ENCODE results near the gene NADK.

Gene NADK

GRCh38 chr1:1761504-1762376 lies 16.5 kb downstream of the NADK start:
- Histone ChIP-seq H3K4me1 (ENCODE audit: insufficient read depth, low read length) (no peaks in the 10 kb centered on the region), H3K36me3 (ENCODE audit: insufficient read depth, low read length) (peaks cover 7% of the 10 kb centered on the region), H3K9me3 (ENCODE audit: control insufficient read depth, insufficient read depth, low read length) (no peaks in the 10 kb centered on the region), H3K9ac (ENCODE audit: low read depth, low read length) (no peak overlapping the region)

DNA sequence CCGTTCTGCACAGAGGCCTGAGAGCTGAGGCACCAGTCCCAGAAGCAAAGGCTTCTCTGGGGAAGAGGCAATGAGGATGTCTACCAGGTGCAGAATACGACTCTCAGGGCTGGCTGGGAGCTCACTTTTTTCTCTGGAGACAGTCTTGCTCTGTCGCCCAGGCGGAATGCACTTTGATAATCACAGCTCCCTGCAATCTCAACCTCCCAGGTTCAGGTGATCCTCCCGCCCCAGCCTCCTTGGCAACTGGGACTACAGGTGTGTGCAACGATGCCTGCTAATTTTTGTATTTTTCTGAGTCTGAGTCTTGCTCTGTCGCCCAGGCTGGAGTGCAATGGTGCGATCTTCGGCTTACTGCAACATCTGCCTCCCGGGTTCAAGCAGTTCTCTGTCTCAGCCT lies 17.6 kb downstream of the NADK start:
- no peak overlapping the region for H3K9ac ChIP-seq (ENCODE audit: low read depth, low read length)
- peaks cover 7% of the 10 kb centered on the region for H3K36me3 ChIP-seq (ENCODE audit: insufficient read depth, low read length)
- no peaks in the 10 kb centered on the region for H3K4me1 ChIP-seq (ENCODE audit: insufficient read depth, low read length)
- H3K9me3 ChIP-seq (ENCODE audit: control insufficient read depth, insufficient read depth, low read length): no peaks in the 10 kb centered on the region

DNA sequence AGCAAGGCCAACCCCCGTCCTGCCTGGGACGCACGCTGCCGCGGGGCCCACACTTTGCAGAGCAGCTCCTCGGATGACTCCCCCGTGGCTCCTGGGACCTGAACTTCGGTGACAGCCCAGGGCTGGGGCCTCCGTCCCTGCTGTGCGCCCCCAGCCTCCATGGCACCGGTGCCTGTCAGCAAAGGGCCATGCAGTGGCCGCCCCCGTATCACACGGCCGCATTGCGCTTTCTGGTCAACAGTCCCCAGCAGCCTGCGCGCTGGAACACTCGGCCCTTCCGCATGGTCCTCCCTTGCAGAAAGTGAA lies 18.0 kb downstream of the NADK start:
- Histone ChIP-seq H3K9me3 (ENCODE audit: control insufficient read depth, insufficient read depth, low read length) (no peaks in the 10 kb centered on the region), H3K4me1 (ENCODE audit: insufficient read depth, low read length) (no peaks in the 10 kb centered on the region), H3K9ac (ENCODE audit: low read depth, low read length) (no peak overlapping the region), H3K36me3 (ENCODE audit: insufficient read depth, low read length) (peaks cover 8% of the 10 kb centered on the region)

DNA sequence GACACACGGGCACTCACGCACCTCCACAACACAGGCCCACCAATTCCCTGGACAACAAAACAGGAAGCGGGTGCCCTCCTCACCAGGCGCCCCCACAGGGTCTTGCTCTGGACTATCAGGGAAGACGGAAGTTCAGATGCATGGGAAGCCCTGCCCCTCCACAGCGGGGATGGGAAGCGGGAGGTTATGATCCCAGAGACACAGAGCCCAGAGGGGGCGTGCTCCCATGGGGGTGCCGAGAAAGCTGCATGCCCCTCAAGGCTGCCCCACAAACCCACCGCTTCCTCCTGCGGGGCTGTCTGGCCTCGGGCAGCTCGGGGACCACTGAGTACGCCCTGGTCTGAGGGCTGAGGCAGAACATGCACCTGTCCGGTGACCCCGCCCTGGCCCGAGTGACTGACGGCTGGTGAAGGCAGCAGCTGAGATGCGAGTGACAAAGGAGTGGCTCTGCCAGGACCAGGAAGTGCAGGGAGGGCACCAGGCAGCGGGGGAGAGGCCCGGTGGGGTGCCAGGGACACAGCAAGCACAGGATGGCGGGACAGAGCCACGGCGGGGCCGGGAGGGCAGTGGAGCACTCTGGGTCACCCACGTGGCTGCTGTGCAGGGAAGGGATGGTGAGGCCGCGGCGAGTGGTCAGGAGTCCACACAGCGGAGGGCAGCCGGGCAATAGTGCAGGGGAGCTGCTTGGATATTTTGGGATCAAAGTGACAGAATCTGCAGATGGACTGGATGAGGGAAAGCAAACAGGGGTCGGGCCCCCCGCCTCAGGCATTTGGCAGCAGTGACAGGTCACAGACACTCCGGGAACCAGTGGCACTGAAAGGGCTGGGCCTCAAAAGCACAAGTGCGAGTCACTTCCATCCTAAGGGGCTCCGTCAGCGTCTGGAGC lies 18.6 kb downstream of the NADK start:
- no peaks in the 10 kb centered on the region for H3K9me3 ChIP-seq (ENCODE audit: control insufficient read depth, insufficient read depth, low read length)
- no peaks in the 10 kb centered on the region for H3K4me1 ChIP-seq (ENCODE audit: insufficient read depth, low read length)
- H3K9ac ChIP-seq (ENCODE audit: low read depth, low read length): no peak overlapping the region
- peaks cover 12% of the 10 kb centered on the region for H3K36me3 ChIP-seq (ENCODE audit: insufficient read depth, low read length)

- Histone ChIP-seq H3K9ac (ENCODE audit: low read depth, low read length) (no peak overlapping the region), H3K4me1 (ENCODE audit: insufficient read depth, low read length) (no peaks in the 10 kb centered on the region), H3K36me3 (ENCODE audit: insufficient read depth, low read length) (peaks cover 12% of the 10 kb centered on the region), H3K9me3 (ENCODE audit: control insufficient read depth, insufficient read depth, low read length) (no peaks in the 10 kb centered on the region)
Observed at GRCh38 chr1:1758692-1759455, 19.4 kb downstream of the NADK start.

- Histone ChIP-seq H3K9ac (ENCODE audit: low read depth, low read length) (no peak overlapping the region), H3K36me3 (ENCODE audit: insufficient read depth, low read length) (peaks cover 12% of the 10 kb centered on the region), H3K4me1 (ENCODE audit: insufficient read depth, low read length) (no peaks in the 10 kb centered on the region), H3K9me3 (ENCODE audit: control insufficient read depth, insufficient read depth, low read length) (no peaks in the 10 kb centered on the region)
Observed at GRCh38 chr1:1758059-1758621, 20.1 kb downstream of the NADK start.

GRCh38 chr1:1757422-1758058 lies 20.7 kb downstream of the NADK start:
- Histone ChIP-seq H3K9me3 (ENCODE audit: control insufficient read depth, insufficient read depth, low read length) (no peaks in the 10 kb centered on the region), H3K4me1 (ENCODE audit: insufficient read depth, low read length) (no peaks in the 10 kb centered on the region), H3K9ac (ENCODE audit: low read depth, low read length) (no peak overlapping the region), H3K36me3 (ENCODE audit: insufficient read depth, low read length) (peaks cover 12% of the 10 kb centered on the region)

- Histone ChIP-seq H3K9me3 (ENCODE audit: control insufficient read depth, insufficient read depth, low read length) (no peaks in the 10 kb centered on the region), H3K9ac (ENCODE audit: low read depth, low read length) (no peak overlapping the region), H3K4me1 (ENCODE audit: insufficient read depth, low read length) (no peaks in the 10 kb centered on the region), H3K36me3 (ENCODE audit: insufficient read depth, low read length) (peaks cover 12% of the 10 kb centered on the region)
Observed at GRCh38 chr1:1756661-1757421, 21.4 kb downstream of the NADK start.

- Histone ChIP-seq H3K9ac (ENCODE audit: low read depth, low read length) (no peak overlapping the region), H3K9me3 (ENCODE audit: control insufficient read depth, insufficient read depth, low read length) (no peaks in the 10 kb centered on the region), H3K36me3 (ENCODE audit: insufficient read depth, low read length) (peaks cover 5% of the 10 kb centered on the region), H3K4me1 (ENCODE audit: insufficient read depth, low read length) (no peaks in the 10 kb centered on the region)
Observed at GRCh38 chr1:1755852-1756251, 22.4 kb downstream of the NADK start.

DNA sequence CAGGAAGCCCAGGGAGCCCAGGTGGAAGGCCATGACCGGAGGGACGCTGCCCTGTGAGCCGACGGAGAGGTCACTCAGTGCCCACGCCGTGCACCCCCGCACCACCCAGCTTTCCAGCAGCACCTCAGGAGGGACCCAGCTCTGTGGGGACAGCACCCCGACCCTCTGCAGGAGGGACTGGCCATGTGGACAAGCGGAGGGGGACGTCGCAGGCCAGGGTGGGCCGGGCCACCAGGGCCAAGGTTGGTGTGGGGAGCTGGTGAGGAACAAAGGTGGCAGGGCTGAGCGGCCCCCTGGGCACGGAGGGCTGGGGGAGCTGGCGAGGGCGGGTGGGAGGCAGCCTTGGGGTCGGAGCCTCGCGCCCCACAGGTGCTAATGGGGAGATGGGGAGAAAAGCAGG lies 22.8 kb downstream of the NADK start:
- H3K9ac ChIP-seq (ENCODE audit: low read depth, low read length): no peak overlapping the region
- no peaks in the 10 kb centered on the region for H3K9me3 ChIP-seq (ENCODE audit: control insufficient read depth, insufficient read depth, low read length)
- no peaks in the 10 kb centered on the region for H3K4me1 ChIP-seq (ENCODE audit: insufficient read depth, low read length)
- H3K36me3 ChIP-seq (ENCODE audit: insufficient read depth, low read length): peaks cover 5% of the 10 kb centered on the region

DNA sequence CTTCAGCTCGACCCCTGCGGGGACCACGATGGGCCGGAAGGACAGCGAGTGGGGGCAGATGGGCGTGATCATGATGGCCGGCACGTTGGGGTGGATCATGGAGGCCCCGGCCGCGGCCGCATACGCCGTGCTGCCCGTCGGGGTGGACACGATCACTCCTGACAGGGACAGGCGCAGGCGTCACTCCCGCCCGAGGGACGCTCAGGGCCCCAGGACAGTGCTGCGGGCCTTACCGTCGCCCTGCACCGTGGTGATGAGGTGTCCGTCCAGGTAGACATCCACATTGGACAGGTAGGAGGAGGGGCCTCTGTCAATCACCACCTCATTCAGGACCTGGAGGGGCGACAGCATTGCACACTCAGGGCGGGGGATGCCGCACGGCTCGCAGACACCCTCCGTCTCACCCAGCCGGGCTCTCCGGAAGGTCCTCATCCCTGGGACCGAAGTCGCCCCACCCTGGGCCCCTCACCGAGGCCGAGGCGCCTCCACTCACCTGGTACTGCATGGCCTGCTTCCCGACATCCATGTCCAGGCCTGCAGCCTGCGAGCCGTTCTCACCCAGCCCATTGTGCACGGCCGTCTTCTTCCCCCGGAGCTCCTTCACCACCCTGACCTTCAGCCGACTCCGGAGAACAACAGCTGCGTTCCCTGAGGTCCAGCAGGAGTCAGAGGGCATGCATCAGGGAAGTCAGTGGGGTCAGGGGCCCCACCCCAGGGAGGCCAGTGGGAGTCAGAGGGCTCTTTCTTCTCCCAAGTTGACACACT lies 24.0 kb downstream of the NADK start:
- no peaks in the 10 kb centered on the region for H3K4me1 ChIP-seq (ENCODE audit: insufficient read depth, low read length)
- peaks cover 5% of the 10 kb centered on the region; the same call in 1 of the 2 replicates for H3K36me3 ChIP-seq (ENCODE audit: insufficient read depth, low read length)
- H3K9me3 ChIP-seq (ENCODE audit: control insufficient read depth, insufficient read depth, low read length): no peaks in the 10 kb centered on the region
- no peak overlapping the region for H3K9ac ChIP-seq (ENCODE audit: low read depth, low read length)

GRCh38 chr1:1753607-1754005 lies 24.7 kb downstream of the NADK start:
- Histone ChIP-seq H3K36me3 (ENCODE audit: insufficient read depth, low read length) (peaks cover 5% of the 10 kb centered on the region; the same call in 1 of the 2 replicates), H3K9me3 (ENCODE audit: control insufficient read depth, insufficient read depth, low read length) (no peaks in the 10 kb centered on the region), H3K9ac (ENCODE audit: low read depth, low read length) (no peak overlapping the region), H3K4me1 (ENCODE audit: insufficient read depth, low read length) (no peaks in the 10 kb centered on the region)
